K562 (cell line): ENCODE data around the gene PRKCG. TPM values are rescaled to one million over a fixed set of nuclear protein-coding genes. Genes with fewer than 3 reads are reported as not detected.

Experiments used
- CHCHD3 ChIP-seq: fragments of 250-450 bp; sonication (Bioruptor Pico); IDR thresholded peaks from 2 replicates; pipeline ENCODE4 v2.1.2; 2022; ENCODE audit warnings: mild to moderate bottlenecking
- DACH1 ChIP-seq: fragments of 450-650 bp; IDR thresholded peaks from 2 replicates; pipeline ENCODE4 v1.6.1; 2018; ENCODE audit not compliant: partially characterized antibody
- ETS2 ChIP-seq: IDR thresholded peaks from 2 replicates; pipeline ENCODE4 v1.6.1; 2016; ENCODE audit warnings: borderline replicate concordance, missing genetic modification characterization, mild to moderate bottlenecking, moderate library complexity, missing compliant biosample characterization; ENCODE audit not compliant: poor library complexity, severe bottlenecking
- MAZ ChIP-seq, 2 experiments: fragments of 450-650 bp in 1 of 2; sonication (generic) in 1 of 2; formaldehyde crosslinking; IDR thresholded peaks in 1 of 2; conservative IDR thresholded peaks in 1 of 2; 2 replicates each; pipeline versions ENCODE4 v1.4.0 to v1.5.0; 2020; ENCODE audit warnings: mild to moderate bottlenecking in 1 of 2, missing genetic modification reagents in 1 of 2
- MTA3 ChIP-seq: fragments of 450-650 bp; formaldehyde crosslinking; IDR thresholded peaks from 2 replicates; pipeline ENCODE4 v1.6.1; 2017; ENCODE audit warnings: mild to moderate bottlenecking, borderline replicate concordance
- NUFIP1 ChIP-seq: fragments of 450-650 bp; IDR thresholded peaks from 2 replicates; pipeline ENCODE4 v1.6.1; 2018; ENCODE audit not compliant: partially characterized antibody
- PYGO2 ChIP-seq: fragments of 450-650 bp; IDR thresholded peaks from 2 replicates; pipeline ENCODE4 v1.6.1; 2016; ENCODE audit warnings: mild to moderate bottlenecking, missing genetic modification characterization, moderate library complexity, missing compliant biosample characterization
- SAP30 ChIP-seq: fragments of 200-600 bp; sonication (generic); IDR thresholded peaks from 2 replicates; pipeline ENCODE4 v1.6.1; 2012; ENCODE audit warnings: borderline replicate concordance, low read depth, mild to moderate bottlenecking, moderate library complexity, low read length, control low read depth, inconsistent platforms; ENCODE audit not compliant: insufficient read depth, poor library complexity, severe bottlenecking
- SIN3A ChIP-seq, 2 experiments: fragments of 150-350 bp in 1 of 2; IDR thresholded peaks; 2 replicates each; pipeline ENCODE4 v1.6.1; 2011 to 2016; ENCODE audit warnings: borderline replicate concordance in 2 of 2, low read depth in 2 of 2, low read length in 2 of 2, mild to moderate bottlenecking in 2 of 2, moderate library complexity in 2 of 2; ENCODE audit not compliant: control insufficient read depth in 1 of 2
- ZFPM2 ChIP-seq: fragments of 250-450 bp; sonication (Bioruptor Pico); IDR thresholded peaks from 2 replicates; pipeline ENCODE4 v1.5.1; 2022; ENCODE audit warnings: mild to moderate bottlenecking
- ZNF197 ChIP-seq: fragments of 200-800 bp; sonication (Bioruptor generic); IDR thresholded peaks from 2 replicates; pipeline ENCODE4 v1.6.1; 2016; ENCODE audit warnings: low read depth, missing genetic modification characterization, missing compliant biosample characterization
- ZNF707 ChIP-seq: fragments of 250-450 bp; sonication (Bioruptor Pico); conservative IDR thresholded peaks from 2 replicates; pipeline ENCODE4 v1.8.0; 2022; ENCODE audit warnings: inconsistent platforms, mild to moderate bottlenecking, moderate library complexity
- polyA plus RNA-seq, 8 experiments: library from polyadenylated mRNA; depleted of rRNA in 4 of 8; stranded (reverse) in 5 of 8; unstranded in 3 of 8; fragments of >200 nt; fragmentation: Nextera tagmentation in 2 of 8; fragmentation: Illumina TruSeq in 1 of 8; extraction: Ambion mirVana in 2 of 8; extraction: Trizol in 1 of 8; gene quantifications; 2 replicates each; pipeline versions ENCODE4 v1.2.1 to v1.2.3, GENCODE V29; 2011 to 2014; ENCODE audit warnings: inconsistent platforms in 1 of 8, missing spikeins in 1 of 8
- total RNA-seq, 7 experiments: library from RNA; depleted of rRNA in 6 of 7; stranded (reverse); fragments of >200 nt in 6 of 7; fragmentation: Illumina TruSeq in 2 of 7; extraction: Trizol in 2 of 7; gene quantifications; 2 replicates each; pipeline versions ENCODE4 v1.2.1 to v1.2.3, GENCODE V29; 2011 to 2021; ENCODE audit warnings: low replicate concordance in 1 of 7
- TF ChIP-seq, protein P1 (sequence below): fragments of 450-650 bp; IDR thresholded peaks from 2 replicates; pipeline ENCODE4 v1.6.1; 2016; ENCODE audit warnings: borderline replicate concordance
- TF ChIP-seq, protein P2 (sequence below), 2 experiments: fragments of 250-450 bp in 1 of 2; fragments of 450-650 bp in 1 of 2; sonication (Bioruptor Pico) in 1 of 2; IDR thresholded peaks; 2 replicates each; pipeline versions ENCODE4 v1.6.1 to v1.8.0; 2016 to 2021; ENCODE audit warnings: mild to moderate bottlenecking in 2 of 2, moderate library complexity in 2 of 2, missing compliant biosample characterization in 1 of 2, missing genetic modification characterization in 1 of 2
- TF ChIP-seq, protein P3 (sequence below), 2 experiments: IDR thresholded peaks in 1 of 2; conservative IDR thresholded peaks in 1 of 2; 2 replicates each; pipeline ENCODE4 v1.6.1; 2016; ENCODE audit warnings: low read depth in 2 of 2, mild to moderate bottlenecking in 1 of 2, missing compliant biosample characterization in 1 of 2, missing genetic modification characterization in 1 of 2, moderate library complexity in 1 of 2
- TF ChIP-seq, protein P4 (sequence below): fragments of 450-650 bp; IDR thresholded peaks from 2 replicates; pipeline ENCODE4 v1.7.0; 2016; ENCODE audit warnings: borderline replicate concordance

PRKCG gene
- total and polyA plus RNA-seq, 9 of the 15 experiments (the other 6 are each of a cell fraction or from before 2014, with no cell fraction given) = not detected

DNA sequence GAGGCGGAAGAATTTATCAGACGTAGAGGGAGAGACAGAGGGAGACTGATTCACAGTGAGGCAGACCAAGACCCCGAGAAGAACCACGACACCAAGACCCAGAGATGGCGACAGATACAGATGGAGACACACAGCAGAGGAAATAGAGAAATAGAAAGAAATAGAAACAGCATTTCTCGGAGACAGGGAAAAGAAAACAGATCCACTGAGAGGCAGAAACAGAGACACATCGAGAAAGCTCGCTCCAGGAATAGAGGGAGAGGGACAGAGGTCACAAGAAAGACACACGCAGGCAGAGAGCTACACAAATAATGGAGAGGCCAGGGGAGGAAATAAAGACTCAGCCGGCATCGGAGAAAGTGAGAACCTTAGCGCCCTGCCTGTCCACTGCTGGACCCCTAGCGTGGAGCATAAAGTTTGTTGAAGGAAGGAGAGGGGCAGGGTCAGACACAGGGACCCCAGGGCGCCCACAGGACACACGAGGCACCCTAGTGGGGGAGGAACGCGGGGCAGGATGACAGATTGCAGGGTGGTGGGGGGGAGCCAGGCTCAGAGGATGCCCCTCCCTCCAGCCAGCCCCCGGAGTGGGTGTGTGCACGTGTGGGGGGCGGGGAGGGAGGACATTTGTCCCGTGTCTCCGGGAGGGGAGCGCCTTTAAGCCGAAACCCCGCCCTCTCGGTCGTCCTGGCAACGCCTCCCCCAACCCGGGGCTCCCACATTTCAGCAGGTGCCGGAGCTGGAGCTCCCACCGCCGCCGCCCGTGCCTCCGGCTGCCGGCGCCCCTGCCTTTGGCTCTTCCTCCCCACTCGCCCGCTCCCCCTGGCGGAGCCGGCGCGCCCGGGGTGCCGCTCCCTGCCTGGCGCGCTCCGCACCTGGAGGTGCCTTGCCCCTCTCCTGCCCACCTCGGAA, at the start of gene PRKCG (continued):
- TF ChIP-seq, protein P1, sequence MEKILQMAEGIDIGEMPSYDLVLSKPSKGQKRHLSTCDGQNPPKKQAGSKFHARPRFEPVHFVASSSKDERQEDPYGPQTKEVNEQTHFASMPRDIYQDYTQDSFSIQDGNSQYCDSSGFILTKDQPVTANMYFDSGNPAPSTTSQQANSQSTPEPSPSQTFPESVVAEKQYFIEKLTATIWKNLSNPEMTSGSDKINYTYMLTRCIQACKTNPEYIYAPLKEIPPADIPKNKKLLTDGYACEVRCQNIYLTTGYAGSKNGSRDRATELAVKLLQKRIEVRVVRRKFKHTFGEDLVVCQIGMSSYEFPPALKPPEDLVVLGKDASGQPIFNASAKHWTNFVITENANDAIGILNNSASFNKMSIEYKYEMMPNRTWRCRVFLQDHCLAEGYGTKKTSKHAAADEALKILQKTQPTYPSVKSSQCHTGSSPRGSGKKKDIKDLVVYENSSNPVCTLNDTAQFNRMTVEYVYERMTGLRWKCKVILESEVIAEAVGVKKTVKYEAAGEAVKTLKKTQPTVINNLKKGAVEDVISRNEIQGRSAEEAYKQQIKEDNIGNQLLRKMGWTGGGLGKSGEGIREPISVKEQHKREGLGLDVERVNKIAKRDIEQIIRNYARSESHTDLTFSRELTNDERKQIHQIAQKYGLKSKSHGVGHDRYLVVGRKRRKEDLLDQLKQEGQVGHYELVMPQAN = no peak
- TF ChIP-seq ZNF197 (CRISPR knock-in tag) = no peak
- TF ChIP-seq ETS2 = no peak
- no peak for TF ChIP-seq MTA3
- peak; percentile 73 to 85 for TF ChIP-seq MAZ (CRISPR knock-in tag; conservative IDR thresholded peaks at IDR 0.05 in 1 of 2, IDR thresholded peaks at IDR 0.05 in 1 of 2)
- TF ChIP-seq NUFIP1 = no peak
- TF ChIP-seq SAP30 = no peak
- no peak for TF ChIP-seq ZFPM2 (CRISPR knock-in tag)
- no peak for TF ChIP-seq SIN3A (IDR thresholded peaks at IDR 0.05; ENCODE audit: borderline replicate concordance in 2 of 2, control insufficient read depth in 1 of 2, low read depth in 2 of 2, low read length in 2 of 2)
- TF ChIP-seq DACH1 = no peak
- TF ChIP-seq PYGO2 (tag) = no peak
- no peak for TF ChIP-seq CHCHD3 (CRISPR knock-in tag)
- TF ChIP-seq ZNF707 (CRISPR knock-in tag) = no peak
- TF ChIP-seq, protein P2, sequence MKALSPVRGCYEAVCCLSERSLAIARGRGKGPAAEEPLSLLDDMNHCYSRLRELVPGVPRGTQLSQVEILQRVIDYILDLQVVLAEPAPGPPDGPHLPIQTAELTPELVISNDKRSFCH (CRISPR knock-in tag; IDR thresholded peaks at IDR 0.05) = no peak
- TF ChIP-seq, protein P2 (tag; IDR thresholded peaks at IDR 0.05) = no peak
- TF ChIP-seq, protein P3, sequence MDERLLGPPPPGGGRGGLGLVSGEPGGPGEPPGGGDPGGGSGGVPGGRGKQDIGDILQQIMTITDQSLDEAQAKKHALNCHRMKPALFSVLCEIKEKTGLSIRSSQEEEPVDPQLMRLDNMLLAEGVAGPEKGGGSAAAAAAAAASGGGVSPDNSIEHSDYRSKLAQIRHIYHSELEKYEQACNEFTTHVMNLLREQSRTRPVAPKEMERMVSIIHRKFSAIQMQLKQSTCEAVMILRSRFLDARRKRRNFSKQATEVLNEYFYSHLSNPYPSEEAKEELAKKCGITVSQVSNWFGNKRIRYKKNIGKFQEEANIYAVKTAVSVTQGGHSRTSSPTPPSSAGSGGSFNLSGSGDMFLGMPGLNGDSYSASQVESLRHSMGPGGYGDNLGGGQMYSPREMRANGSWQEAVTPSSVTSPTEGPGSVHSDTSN (CRISPR knock-in tag; IDR thresholded peaks at IDR 0.05; ENCODE audit: low read depth) = no peak
- TF ChIP-seq, protein P3 (tag; conservative IDR thresholded peaks at IDR 0.05; ENCODE audit: low read depth) = no peak
- TF ChIP-seq, protein P4, sequence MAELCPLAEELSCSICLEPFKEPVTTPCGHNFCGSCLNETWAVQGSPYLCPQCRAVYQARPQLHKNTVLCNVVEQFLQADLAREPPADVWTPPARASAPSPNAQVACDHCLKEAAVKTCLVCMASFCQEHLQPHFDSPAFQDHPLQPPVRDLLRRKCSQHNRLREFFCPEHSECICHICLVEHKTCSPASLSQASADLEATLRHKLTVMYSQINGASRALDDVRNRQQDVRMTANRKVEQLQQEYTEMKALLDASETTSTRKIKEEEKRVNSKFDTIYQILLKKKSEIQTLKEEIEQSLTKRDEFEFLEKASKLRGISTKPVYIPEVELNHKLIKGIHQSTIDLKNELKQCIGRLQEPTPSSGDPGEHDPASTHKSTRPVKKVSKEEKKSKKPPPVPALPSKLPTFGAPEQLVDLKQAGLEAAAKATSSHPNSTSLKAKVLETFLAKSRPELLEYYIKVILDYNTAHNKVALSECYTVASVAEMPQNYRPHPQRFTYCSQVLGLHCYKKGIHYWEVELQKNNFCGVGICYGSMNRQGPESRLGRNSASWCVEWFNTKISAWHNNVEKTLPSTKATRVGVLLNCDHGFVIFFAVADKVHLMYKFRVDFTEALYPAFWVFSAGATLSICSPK = no peak; the same call in 1 of the 2 replicates
